ENCODE results near the gene DAAM2.

DAAM2 gene

DNA sequence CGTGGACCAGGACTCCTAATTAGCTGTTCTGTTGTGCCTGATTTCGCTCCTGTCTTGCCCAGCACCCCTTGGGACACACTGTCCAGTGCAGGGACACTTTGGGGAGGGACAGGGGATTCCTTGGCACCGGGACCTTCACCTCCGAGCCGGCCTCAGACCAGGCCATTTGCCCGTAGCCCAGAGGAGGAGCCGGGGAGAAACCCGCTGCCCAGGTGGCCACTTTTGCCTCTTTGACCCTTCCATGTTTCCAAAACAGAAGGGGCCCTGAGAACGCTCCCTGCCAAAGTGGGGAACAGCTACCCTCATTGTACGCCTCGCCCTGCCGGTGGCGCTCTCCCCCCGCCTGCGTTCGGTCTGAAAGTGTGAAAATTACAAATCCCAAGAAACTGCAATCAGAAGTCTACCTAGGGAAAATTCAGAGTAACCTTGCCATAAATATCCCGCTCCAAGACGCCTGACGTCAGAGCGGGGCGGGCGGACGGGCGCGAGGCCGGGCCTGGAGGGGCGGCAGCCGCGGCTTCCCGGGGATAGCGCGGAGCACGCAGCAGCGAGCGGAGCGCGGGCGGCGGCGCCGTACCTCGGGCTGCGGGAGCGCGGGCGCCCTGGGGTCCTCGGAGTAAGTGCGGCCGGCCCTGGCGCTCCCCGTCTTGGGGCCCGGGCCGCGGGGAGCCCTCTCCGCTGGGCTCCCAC is at the start of gene DAAM2:
TSS of gene DAAM2 (plus strand) at position 527 of the 690 bp plus-strand sequence. CDS start 63,927 bp downstream, outside the sequence.
- DNase-seq (ENCODE audit: low spot score), result peak; percentile 74

- DNase-seq (ENCODE audit: low spot score), result no peak
Observed at GRCh38 chr6:39746795-39747194, 45.4 kb upstream of the DAAM2 start.

DNA sequence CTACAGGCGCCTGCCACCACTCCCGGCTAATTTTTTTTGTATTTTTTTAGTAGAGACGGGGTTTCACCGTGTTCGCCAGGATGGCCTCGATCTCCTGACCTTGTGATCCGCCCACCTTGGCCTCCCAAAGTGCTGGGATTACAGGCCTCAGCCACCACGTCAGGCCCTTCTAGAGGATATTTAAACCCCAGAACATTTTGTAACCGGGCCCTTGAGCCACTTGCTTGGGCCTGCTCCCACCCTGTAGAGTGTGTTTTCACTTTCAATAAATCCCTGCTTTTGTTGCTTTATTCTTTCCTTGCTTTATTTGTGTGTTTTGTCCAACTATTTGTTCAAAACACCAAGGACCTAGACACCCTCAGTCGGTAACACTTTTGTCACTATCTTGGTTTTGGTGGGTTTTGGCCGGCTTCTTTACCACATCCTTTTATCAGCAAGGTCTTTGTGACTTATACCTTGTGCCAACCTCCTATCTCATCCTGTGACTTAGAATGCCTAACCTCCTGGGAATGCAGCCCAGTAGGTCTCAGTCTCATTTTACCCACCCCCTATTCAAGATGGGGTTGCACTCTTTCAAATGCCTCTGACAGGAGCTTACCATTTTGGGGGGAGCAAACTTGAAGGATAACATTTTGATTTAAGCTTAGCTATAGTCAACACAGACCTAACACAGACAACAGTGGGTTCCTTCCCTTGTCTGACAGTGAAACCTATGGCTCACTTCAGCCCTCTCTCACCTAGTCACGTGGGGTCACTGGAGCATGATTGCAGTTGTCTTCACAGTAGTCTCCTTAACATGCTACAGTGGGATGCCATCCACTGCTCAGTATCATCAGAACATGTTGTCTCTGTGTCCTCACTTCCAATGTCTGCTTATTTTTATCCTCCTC is 39.1 kb upstream of the DAAM2 start:
- DNase-seq (ENCODE audit: low spot score), result no peak

GRCh38 chr6:39753725-39754045 is 38.5 kb upstream of the DAAM2 start:
- DNase-seq (ENCODE audit: low spot score), result no peak

GRCh38 chr6:39754514-39755115 is 37.6 kb upstream of the DAAM2 start:
- DNase-seq (ENCODE audit: low spot score), result no peak

DNA sequence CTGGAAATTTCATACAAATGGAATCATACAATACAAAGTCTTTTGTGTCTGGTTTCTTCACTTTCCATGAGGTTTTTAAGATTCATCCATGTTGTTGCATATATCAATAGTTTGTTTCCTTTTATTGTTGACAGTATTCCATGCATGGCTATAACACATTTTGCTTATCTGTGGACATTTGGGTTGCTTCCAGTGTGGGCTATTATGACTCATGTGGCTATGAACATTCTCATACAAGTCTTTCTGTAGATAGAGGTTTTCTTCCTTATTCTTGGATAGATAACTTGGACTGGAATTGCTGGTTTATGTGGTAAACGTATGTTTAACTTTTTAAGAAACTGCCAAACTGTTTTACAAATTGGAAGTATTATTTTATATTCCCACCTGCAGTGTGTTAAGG is 36.9 kb upstream of the DAAM2 start:
- DNase-seq (ENCODE audit: low spot score), result no peak

DNA sequence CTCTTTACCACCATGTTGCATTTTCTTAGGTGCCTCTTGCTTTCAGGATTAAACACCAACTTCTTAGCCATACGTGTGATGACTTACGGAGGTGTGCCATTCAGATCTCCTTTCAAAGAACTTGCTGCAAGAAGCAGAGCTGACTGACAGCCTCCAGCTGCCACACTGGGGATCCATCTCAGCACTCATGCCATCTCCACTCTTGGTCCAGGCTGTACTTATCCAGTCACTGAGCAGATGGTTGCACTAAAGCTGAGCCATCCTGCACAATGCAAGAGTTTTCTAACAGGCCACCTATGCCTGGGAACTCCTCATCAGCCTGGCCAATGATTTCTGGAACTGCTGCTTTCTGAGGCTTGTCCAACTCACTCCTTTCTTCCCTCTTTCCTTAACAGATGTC is 35.6 kb upstream of the DAAM2 start:
- no peak for DNase-seq (ENCODE audit: low spot score)

DNA sequence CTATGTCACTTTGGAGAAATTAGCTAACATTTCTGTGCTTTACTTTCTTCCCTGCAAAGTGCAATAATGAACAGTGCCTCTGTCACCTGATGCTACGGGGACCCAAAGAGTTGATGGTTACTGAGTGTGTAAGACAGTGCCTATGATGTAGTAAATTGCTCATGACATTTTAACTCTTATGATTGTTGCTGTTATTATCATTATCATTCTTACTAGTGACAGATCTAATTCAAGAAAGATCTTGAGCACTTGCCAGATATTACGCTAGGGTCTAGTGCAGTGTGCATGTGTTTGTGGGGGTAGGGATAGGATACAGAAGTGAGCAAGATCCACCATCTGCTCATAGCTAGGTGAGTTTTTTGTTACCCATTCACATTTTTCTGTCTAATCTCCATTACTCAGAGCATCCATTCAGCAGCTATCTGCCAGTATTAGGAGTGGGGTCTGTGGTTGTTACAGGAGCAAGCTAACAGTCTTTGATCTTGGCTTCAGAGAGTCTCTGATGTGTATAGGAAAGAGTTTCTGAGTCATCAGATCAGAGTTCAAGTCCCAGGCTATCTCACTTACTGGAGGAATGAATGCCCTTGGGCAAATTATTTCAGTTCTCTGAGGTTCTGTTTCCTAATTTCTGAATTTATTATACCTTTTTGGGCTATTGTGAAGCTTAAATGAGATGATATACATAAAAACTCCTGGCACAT is 33.1 kb upstream of the DAAM2 start:
- no peak for DNase-seq (ENCODE audit: low spot score)

- DNase-seq (ENCODE audit: low spot score), result no peak
Observed at GRCh38 chr6:39760226-39760952, 31.8 kb upstream of the DAAM2 start.

DNA sequence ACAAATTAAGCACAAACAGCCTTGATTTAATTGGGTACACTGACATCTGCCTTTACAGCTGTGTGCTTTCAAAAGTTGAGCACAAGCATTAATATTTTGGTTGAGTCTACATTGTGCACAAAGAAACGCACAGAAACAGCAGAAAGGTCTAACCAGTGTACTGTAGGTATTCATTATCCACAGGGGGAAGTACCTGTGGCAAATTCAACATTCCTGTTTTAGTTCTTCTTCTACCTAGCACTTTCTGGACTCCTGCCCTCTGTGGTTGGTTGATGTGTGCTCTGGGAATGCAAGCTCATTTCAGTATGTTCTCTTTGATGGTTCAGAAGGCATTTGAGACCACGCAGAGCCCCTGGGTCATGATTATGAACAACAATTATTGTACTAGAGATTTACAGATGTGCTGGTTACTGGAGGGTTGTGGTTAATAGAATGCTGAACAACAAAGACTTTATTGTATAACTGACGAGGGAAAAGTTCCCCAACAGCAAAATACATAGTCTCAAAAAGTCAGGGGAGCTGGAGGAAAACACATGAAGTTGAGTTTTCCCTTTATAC is 26.6 kb upstream of the DAAM2 start:
- peak; percentile 63 for DNase-seq (ENCODE audit: low spot score)

DNA sequence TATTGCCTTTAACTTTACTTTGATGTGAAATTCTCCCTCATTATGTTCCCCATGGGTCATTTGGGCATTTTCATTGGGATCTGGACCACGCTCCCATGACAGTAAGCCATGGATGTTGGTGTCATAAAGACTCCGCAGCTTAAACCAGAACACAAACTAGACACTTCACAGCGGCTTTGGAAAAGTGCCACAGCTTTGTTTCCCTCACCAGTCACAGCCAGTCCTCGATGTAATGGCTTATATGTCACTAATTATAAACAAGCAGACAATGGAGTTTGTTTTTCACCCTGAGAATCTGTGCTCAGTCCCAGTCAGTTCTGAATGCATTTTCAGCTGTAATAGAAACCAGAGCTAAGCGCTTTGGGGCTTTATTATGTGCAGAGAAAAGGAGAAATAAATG is 23.2 kb upstream of the DAAM2 start:
- DNase-seq (ENCODE audit: low spot score), result peak; percentile 91

DNA sequence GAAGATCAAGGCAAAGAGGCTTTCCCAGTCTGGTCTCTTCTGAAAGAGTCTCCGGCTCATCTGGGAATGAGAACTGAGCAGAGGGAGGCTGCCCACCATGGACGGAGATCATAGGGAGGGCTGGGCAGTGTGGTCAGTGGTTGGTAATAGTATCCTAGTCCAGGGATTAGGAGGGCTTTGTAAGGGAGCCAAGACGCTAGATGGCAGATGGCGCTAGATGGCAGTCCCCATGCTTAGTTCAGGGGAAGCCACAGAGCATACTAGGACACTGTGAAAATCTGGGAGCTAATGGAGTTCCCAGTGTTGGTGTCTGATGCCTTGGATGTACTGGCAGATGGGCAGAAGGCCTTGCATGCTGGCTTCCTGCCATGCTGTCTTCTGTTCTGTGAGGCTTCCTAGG is 21.7 kb upstream of the DAAM2 start:
- DNase-seq (ENCODE audit: low spot score), result peak; percentile 77

DNA sequence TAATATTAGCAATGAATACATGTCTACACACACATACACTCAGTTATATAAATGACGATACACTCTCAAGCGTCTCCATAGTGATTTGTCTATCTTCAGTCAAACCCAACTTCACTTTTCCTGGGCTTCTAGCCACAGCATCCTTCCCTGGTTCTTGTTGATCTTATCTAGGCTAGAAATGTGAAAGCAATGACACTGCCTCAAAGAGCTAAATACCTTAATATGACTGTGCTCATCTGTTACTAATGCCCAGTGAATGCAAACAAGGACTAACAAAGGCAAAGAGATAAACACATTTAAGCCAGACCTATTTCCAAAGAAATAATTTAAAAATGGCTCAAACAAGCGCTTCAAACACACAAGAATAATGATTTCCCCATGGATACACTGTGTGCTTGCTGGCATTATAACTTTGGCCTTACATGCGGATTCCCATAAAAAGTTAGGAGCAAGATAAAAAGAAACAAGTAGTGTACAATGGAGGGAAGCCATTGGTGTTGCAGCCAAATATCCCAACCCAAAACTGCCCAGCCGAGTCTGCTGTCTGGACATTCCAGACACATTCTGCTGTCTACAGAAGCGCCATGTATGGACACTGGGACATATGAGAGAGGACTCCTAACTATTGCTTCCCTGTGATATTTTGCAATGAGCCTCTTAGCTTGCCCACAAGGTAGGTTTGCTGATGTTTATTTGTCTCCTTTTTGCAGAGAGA is 19.5 kb upstream of the DAAM2 start:
- DNase-seq (ENCODE audit: low spot score), result no peak

GRCh38 chr6:39773782-39774181 is 18.4 kb upstream of the DAAM2 start:
- DNase-seq (ENCODE audit: low spot score), result no peak

DNA sequence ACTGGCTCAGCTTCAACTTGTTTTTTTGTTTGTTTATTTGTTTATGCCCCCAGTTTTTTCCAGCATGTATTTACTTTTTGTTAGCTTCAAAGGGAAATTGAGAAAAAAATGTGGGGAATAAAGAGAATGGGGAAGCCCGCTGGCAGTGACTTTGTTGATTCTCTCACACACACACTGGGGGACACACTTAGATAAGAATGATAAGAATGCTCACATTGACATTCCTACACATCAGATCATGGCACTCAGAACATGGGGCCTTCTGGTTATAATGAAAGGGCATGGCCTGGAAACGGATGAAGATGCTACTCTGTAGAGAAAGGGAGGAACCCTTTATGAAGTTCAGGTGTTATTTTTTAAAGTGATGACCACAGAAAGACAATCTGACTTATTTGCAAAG is 15.6 kb upstream of the DAAM2 start:
- no peak for DNase-seq (ENCODE audit: low spot score)

DNA sequence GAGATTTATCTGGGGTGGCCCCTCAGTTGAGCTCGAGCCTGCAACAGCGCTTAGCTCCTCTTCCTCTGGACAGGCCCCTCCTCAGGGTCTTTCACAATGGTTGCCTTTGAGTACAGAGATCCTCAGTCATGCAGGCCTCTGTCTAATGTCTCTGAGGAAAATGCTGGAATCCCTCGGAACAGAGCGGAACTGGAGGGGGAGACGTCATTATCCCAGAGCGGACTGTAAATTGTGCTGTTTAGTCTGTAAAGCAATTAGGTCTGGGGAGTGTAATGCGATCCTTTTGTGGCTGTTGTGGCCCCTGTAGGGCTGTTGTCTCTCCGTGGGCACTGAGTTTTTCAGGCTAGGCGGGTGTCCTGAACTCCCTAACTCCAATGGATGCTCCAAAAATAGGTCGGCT is 15.0 kb upstream of the DAAM2 start:
- DNase-seq (ENCODE audit: low spot score), result no peak

- DNase-seq (ENCODE audit: low spot score), result no peak
Observed at GRCh38 chr6:39777661-39778060, 14.5 kb upstream of the DAAM2 start.

DNA sequence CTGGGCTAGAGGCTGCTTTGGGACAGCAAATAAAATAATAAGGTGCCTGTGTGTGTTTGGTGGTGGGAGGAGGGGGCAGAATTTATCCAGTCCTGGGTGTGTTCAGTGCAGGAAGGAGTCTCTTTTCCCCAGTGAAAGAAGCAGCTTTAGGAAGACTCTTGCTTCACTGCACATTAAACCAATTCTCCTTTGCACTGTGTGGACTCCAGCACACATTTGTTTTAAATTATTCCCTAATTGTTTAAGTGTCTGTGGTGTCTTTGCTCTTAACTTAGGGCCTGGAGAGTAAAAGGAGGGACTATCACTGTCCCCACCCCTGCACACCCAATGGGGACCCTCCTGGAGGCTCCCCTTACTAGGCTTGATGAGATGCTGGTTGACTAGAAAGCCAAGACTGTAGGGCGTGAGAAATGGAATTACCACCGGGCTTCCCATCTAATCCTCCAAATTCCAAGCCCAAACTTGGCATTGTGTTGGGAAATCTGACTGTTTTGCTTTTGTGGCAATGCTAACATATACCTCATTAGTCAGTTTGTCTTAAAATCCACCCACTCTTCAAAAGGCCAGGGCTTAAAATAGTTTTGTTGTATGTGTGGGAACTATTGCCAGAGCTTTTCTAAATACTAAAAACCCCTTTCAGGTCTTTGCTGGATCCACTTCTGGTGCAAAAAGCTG is 13.5 kb upstream of the DAAM2 start:
- no peak for DNase-seq (ENCODE audit: low spot score)

GRCh38 chr6:39785281-39785680 is 6.9 kb upstream of the DAAM2 start:
- no peak for DNase-seq (ENCODE audit: low spot score)

GRCh38 chr6:39786649-39787048 is 5.5 kb upstream of the DAAM2 start:
- no peak for DNase-seq (ENCODE audit: low spot score)

All from globus pallidus (tissue), 1 donor.